GM12878 (cell line): ENCODE measurements around the gene MAML3. TPM values are rescaled to one million over a fixed set of nuclear protein-coding genes. Genes with fewer than 3 reads are reported as not detected.

ENCODE experiments used
- BCL11A ChIP-seq: IDR thresholded peaks from 2 replicates; pipeline ENCODE4 v1.6.1; 2011; ENCODE audit warnings: low read depth, low read length
- CHD4 ChIP-seq: fragments of 200-600 bp; sonication (generic); IDR thresholded peaks from 2 replicates; pipeline ENCODE4 v1.6.1; 2016; ENCODE audit warnings: mild to moderate bottlenecking
- CREB1 ChIP-seq: IDR thresholded peaks from 2 replicates; pipeline ENCODE4 v1.6.1; 2012; ENCODE audit warnings: low read depth, mild to moderate bottlenecking, inconsistent platforms
- CREM ChIP-seq: IDR thresholded peaks from 2 replicates; pipeline ENCODE4 v1.6.1; 2014; ENCODE audit warnings: antibody characterized with exemption, low read depth
- EED ChIP-seq: sonication (generic); IDR thresholded peaks from 2 replicates; pipeline ENCODE4 v1.6.1; 2016; ENCODE audit warnings: antibody characterized with exemption, low read depth
- IKZF1 ChIP-seq: fragments of 450-650 bp; conservative IDR thresholded peaks from 2 replicates; pipeline ENCODE4 v1.6.1; 2017; ENCODE audit warnings: antibody characterized with exemption, mild to moderate bottlenecking
- IKZF2 ChIP-seq, 2 experiments: fragments of 450-650 bp; IDR thresholded peaks; 2 replicates each; pipeline ENCODE4 v1.6.1; 2017; ENCODE audit warnings: mild to moderate bottlenecking in 2 of 2, moderate library complexity in 2 of 2
- IRF4 ChIP-seq: IDR thresholded peaks from 2 replicates; pipeline ENCODE4 v1.6.1; 2011; ENCODE audit warnings: low read depth, low read length
- JUNB ChIP-seq: IDR thresholded peaks from 2 replicates; pipeline ENCODE4 v1.6.1; 2016; ENCODE audit warnings: antibody characterized with exemption, mild to moderate bottlenecking
- MTA3 ChIP-seq: IDR thresholded peaks from 2 replicates; pipeline ENCODE4 v1.6.1; 2012; ENCODE audit warnings: low read length, inconsistent platforms, borderline replicate concordance
- MXI1 ChIP-seq: fragments of 150-350 bp; IDR thresholded peaks from 2 replicates; pipeline ENCODE4 v1.6.1; 2011; ENCODE audit warnings: low read depth, mild to moderate bottlenecking, inconsistent platforms, low read length, improper control_type of control experiment
- SIN3A ChIP-seq: IDR thresholded peaks from 2 replicates; pipeline ENCODE4 v1.6.1; 2012; ENCODE audit warnings: low read depth, low read length, improper control_type of control experiment
- TBL1XR1 ChIP-seq: IDR thresholded peaks from 2 replicates; pipeline ENCODE4 v1.6.1; 2012; ENCODE audit warnings: low read depth, low read length, improper control_type of control experiment
- ZNF384 ChIP-seq: IDR thresholded peaks from 2 replicates; pipeline ENCODE4 v1.6.1; 2012; ENCODE audit warnings: low read depth, mild to moderate bottlenecking, low read length, improper control_type of control experiment, borderline replicate concordance
- ZZZ3 ChIP-seq: IDR thresholded peaks from 2 replicates; pipeline ENCODE4 v1.6.1; 2011; ENCODE audit warnings: low read depth; ENCODE audit not compliant: control insufficient read depth, insufficient read length
- polyA plus RNA-seq, 11 experiments: library from polyadenylated mRNA; depleted of rRNA in 4 of 11; unstranded in 6 of 11; stranded (reverse) in 5 of 11; fragments of >200 nt; fragmentation: Nextera tagmentation in 4 of 11; fragmentation: Illumina TruSeq in 1 of 11; extraction: Ambion mirVana in 4 of 11; extraction: Trizol in 1 of 11; gene quantifications; 1 replicate in 1 of 11; 2 replicates in 10 of 11; pipeline versions ENCODE4 v1.2.1 to v1.2.3, GENCODE V29; 2011 to 2016; ENCODE audit warnings: inconsistent platforms in 2 of 11, missing spikeins in 2 of 11, low read depth in 1 of 11
- total RNA-seq, 4 experiments: library from RNA; depleted of rRNA in 3 of 4; stranded (reverse); fragments of >200 nt in 3 of 4; fragmentation: Illumina TruSeq in 1 of 4; extraction: Trizol in 1 of 4; gene quantifications; 2 replicates each; pipeline versions ENCODE4 v1.2.1 to v1.2.3, GENCODE V29; 2013 to 2021
- TF ChIP-seq, protein P1 (sequence below): fragments of 450-650 bp; IDR thresholded peaks from 2 replicates; pipeline ENCODE4 v1.6.1; 2017; ENCODE audit warnings: mild to moderate bottlenecking, moderate library complexity
- TF ChIP-seq, protein P2 (sequence below): IDR thresholded peaks from 2 replicates; pipeline ENCODE4 v1.6.1; 2011; ENCODE audit warnings: low read depth, mild to moderate bottlenecking, low read length, moderate library complexity, borderline replicate concordance; ENCODE audit errors: extremely low read depth
- TF ChIP-seq, protein P3 (sequence below): IDR thresholded peaks from 2 replicates; pipeline ENCODE4 v1.6.1; 2011; ENCODE audit warnings: borderline replicate concordance, low read depth, mild to moderate bottlenecking, moderate library complexity, low read length; ENCODE audit not compliant: insufficient read depth, poor library complexity, severe bottlenecking
- TF ChIP-seq, protein P4 (sequence below): IDR thresholded peaks from 2 replicates; pipeline ENCODE4 v1.6.1; 2012; ENCODE audit warnings: low read length, inconsistent platforms

The MAML3 gene
- total and polyA plus RNA-seq, 10 of the 15 experiments (the other 5 are each of a cell fraction or from before 2014, with no cell fraction given), result under 0.01 to 0.53 (median 0.06) TPM; not detected in 2

DNA sequence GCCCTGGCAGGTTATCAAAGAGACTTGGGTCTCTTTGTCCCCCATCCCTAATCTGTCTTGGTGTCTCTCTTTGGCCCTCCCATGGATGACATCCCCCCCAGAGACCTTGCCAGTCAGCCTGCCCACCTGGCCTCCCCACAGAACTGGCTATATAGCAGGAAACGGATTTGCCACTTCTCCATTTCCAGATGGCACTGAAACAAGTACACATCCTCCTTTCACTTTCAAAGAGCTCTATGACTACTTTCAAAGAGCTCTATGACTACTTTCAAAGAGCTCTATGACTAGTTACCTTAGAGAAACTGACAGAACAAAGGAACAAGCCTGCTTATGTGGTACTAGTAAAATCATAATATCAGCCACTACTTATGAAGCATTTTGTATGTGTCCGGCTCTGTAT lies 175.3 kb downstream of the MAML3 start (continued):
- TF ChIP-seq, protein P1, sequence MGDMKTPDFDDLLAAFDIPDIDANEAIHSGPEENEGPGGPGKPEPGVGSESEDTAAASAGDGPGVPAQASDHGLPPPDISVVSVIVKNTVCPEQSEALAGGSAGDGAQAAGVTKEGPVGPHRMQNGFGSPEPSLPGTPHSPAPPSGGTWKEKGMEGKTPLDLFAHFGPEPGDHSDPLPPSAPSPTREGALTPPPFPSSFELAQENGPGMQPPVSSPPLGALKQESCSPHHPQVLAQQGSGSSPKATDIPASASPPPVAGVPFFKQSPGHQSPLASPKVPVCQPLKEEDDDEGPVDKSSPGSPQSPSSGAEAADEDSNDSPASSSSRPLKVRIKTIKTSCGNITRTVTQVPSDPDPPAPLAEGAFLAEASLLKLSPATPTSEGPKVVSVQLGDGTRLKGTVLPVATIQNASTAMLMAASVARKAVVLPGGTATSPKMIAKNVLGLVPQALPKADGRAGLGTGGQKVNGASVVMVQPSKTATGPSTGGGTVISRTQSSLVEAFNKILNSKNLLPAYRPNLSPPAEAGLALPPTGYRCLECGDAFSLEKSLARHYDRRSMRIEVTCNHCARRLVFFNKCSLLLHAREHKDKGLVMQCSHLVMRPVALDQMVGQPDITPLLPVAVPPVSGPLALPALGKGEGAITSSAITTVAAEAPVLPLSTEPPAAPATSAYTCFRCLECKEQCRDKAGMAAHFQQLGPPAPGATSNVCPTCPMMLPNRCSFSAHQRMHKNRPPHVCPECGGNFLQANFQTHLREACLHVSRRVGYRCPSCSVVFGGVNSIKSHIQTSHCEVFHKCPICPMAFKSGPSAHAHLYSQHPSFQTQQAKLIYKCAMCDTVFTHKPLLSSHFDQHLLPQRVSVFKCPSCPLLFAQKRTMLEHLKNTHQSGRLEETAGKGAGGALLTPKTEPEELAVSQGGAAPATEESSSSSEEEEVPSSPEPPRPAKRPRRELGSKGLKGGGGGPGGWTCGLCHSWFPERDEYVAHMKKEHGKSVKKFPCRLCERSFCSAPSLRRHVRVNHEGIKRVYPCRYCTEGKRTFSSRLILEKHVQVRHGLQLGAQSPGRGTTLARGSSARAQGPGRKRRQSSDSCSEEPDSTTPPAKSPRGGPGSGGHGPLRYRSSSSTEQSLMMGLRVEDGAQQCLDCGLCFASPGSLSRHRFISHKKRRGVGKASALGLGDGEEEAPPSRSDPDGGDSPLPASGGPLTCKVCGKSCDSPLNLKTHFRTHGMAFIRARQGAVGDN, result no peak
- TF ChIP-seq CHD4, result no peak
- TF ChIP-seq, protein P2, sequence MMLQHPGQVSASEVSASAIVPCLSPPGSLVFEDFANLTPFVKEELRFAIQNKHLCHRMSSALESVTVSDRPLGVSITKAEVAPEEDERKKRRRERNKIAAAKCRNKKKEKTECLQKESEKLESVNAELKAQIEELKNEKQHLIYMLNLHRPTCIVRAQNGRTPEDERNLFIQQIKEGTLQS, result no peak
- peak; percentile 47; the same call in 1 of the 2 replicates for TF ChIP-seq CREB1
- peak; percentile 82 for TF ChIP-seq IRF4
- TF ChIP-seq, protein P3, sequence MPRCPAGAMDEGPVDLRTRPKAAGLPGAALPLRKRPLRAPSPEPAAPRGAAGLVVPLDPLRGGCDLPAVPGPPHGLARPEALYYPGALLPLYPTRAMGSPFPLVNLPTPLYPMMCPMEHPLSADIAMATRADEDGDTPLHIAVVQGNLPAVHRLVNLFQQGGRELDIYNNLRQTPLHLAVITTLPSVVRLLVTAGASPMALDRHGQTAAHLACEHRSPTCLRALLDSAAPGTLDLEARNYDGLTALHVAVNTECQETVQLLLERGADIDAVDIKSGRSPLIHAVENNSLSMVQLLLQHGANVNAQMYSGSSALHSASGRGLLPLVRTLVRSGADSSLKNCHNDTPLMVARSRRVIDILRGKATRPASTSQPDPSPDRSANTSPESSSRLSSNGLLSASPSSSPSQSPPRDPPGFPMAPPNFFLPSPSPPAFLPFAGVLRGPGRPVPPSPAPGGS, result peak; percentile 53
- peak; percentile 83 to 88 for TF ChIP-seq IKZF2 (IDR thresholded peaks at IDR 0.05)
- TF ChIP-seq MTA3, result peak; percentile 92; the same call in 1 of the 2 replicates
- TF ChIP-seq, protein P4, sequence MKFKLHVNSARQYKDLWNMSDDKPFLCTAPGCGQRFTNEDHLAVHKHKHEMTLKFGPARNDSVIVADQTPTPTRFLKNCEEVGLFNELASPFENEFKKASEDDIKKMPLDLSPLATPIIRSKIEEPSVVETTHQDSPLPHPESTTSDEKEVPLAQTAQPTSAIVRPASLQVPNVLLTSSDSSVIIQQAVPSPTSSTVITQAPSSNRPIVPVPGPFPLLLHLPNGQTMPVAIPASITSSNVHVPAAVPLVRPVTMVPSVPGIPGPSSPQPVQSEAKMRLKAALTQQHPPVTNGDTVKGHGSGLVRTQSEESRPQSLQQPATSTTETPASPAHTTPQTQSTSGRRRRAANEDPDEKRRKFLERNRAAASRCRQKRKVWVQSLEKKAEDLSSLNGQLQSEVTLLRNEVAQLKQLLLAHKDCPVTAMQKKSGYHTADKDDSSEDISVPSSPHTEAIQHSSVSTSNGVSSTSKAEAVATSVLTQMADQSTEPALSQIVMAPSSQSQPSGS, result peak; percentile 77; the same call in 1 of the 2 replicates
- no peak for TF ChIP-seq ZZZ3
- TF ChIP-seq IKZF1, result peak; percentile 68
- TF ChIP-seq JUNB, result peak; percentile 82
- no peak for TF ChIP-seq MXI1
- 0 out of 2 replicates have a peak, but pooled peaks have one; percentile 26 for TF ChIP-seq TBL1XR1
- TF ChIP-seq CREM, result peak; percentile 54; the same call in 1 of the 2 replicates
- peak; percentile 94 for TF ChIP-seq EED
- TF ChIP-seq SIN3A, result no peak
- TF ChIP-seq ZNF384, result no peak
- peak; percentile 68; the same call in 1 of the 2 replicates for TF ChIP-seq BCL11A
